Muscle of back (tissue), 13 donors: ENCODE data around the gene KRTAP10-10. TPM values are rescaled to one million over a fixed set of nuclear protein-coding genes. Genes with fewer than 3 reads are reported as not detected.
"Not testable (repeated sequence)": the region's sequence is repeated elsewhere in the genome, so short reads cannot be mapped to it uniquely, and the experiment has no call there.

Source experiments
- DNase-seq, 3 donors: peaks; one replicate each; pipeline versions ENCODE4 v3.0.0 to v3.0.0-alpha.2; 2013
- long read RNA-seq, 9 donors: transcript quantifications; one replicate each; lab custom pipeline, GENCODE V29; 2026
- polyA plus RNA-seq, 10 donors: library from polyadenylated mRNA; unstranded; fragments of 120-200 nt; gene quantifications; one replicate each; pipeline ENCODE4 v1.2.1, GENCODE V29; 2013; ENCODE audit not compliant: insufficient read length in 10 of 10

The KRTAP10-10 gene, protein sequence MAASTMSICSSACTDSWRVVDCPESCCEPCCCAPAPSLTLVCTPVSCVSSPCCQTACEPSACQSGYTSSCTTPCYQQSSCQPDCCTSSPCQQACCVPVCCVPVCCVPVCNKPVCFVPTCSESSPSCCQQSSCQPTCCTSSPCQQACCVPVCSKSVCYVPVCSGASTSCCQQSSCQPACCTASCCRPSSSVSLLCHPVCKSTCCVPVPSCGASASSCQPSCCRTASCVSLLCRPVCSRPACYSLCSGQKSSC
- polyA plus RNA-seq = not detected
- long read RNA-seq, donor 1 = 0 reads
- long read RNA-seq, donor 2 = 0 reads
- long read RNA-seq, donor 3 = 0 reads
- long read RNA-seq, donor 4 = 0 reads
- long read RNA-seq, donor 5 = 0 reads
- long read RNA-seq, donor 6 = 0 reads
- long read RNA-seq, donor 7 = 0 reads
- long read RNA-seq, donor 8 = 0 reads
- long read RNA-seq, donor 9 = 0 reads

- no peak for DNase-seq
Measured at GRCh38 chr21:44637018-44637850, at the start of gene KRTAP10-10. Gene KRTAP10-10, plus strand, starts transcription at chr21:44637356. Its CDS starts 62 bp downstream, at chr21:44637418.

DNA sequence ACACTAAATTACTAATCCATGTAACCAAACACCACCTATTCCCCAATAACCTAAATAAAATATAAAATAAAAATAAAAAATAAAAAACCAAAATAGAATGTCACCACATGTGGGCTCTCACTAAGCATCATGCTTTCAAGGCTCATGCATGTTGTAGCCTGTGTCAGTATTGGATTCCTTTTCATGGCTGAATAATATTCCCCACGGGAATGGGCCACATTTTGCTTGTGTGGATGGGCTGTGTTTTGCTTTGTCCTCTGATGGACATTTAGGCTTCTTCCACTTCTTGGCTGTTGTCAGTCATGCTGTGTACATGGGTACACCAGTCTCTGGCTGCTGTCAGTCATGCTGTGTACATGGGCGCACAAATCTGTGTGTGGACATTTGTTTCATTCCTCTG lies 48.1 kb upstream of the KRTAP10-10 start:
- no peak for DNase-seq

GRCh38 chr21:44589586-44590305 lies 47.4 kb upstream of the KRTAP10-10 start:
- no peak for DNase-seq

GRCh38 chr21:44590311-44590721 lies 46.8 kb upstream of the KRTAP10-10 start:
- DNase-seq = no peak

DNA sequence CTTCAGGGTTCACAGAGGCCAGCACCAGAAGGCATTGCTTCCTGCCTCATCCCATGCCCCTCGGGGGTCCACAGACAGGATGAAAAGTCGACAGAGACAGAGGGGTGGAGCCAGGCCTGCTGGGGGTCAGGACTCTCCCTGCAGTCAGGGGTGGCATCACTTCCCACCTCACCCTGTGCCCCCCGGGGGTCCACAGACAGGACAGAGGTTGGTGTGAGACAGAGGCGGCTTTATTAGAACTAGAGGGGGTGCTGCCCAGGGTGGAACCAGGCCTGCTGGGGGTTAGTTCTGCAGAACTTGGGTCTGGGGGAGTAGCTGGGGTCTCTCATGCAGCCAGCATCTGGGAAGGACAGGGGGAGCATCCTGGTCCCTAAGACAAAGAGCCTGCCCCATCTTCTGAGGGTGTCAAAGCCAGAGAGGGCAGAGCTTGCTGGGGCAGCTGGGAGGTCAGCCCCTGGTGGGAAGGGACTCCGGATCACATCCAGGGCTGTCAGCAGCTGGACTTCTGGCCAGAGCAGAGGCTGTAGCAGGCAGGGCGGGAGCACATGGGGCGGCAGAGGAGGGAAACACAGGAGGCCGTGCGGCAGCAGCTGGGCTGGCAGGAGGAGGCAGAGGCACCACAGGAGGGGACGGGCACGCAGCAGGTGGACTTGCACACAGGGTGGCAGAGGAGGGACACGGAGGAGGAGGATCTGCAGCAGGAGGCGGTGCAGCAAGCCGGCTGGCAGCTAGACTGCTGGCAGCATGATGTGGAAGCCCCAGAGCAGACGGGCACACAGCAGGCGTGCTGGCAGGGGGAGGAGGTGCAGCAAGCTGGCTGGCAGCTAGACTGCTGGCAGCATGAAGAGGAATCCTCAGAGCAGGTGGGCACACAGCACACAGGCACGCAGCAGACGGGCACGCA lies 46.0 kb upstream of the KRTAP10-10 start:
- not testable (repeated sequence) for DNase-seq

DNA sequence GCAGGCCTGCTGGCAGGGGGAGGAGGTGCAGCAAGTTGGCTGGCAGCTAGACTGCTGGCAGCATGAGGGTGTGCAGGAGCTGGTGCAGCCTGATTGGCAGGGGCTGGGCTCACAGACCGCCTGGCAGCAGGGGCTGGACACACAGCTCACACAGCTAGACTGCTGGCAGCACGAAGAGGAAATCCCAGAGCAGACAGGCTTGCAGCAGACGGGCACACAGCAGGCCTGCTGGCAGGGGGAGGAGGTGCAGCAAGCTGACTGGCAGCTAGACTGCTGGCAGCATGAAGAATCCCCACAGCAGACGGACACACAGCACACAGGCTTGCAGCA lies 45.4 kb upstream of the KRTAP10-10 start:
- DNase-seq = not testable (repeated sequence)

GRCh38 chr21:44592446-44593311 lies 44.5 kb upstream of the KRTAP10-10 start, which contains the start of gene KRTAP10-6:
Gene KRTAP10-6, minus strand, starts transcription at chr21:44592505. Its CDS starts 21 bp downstream, at chr21:44592484.
- DNase-seq = no peak

DNA sequence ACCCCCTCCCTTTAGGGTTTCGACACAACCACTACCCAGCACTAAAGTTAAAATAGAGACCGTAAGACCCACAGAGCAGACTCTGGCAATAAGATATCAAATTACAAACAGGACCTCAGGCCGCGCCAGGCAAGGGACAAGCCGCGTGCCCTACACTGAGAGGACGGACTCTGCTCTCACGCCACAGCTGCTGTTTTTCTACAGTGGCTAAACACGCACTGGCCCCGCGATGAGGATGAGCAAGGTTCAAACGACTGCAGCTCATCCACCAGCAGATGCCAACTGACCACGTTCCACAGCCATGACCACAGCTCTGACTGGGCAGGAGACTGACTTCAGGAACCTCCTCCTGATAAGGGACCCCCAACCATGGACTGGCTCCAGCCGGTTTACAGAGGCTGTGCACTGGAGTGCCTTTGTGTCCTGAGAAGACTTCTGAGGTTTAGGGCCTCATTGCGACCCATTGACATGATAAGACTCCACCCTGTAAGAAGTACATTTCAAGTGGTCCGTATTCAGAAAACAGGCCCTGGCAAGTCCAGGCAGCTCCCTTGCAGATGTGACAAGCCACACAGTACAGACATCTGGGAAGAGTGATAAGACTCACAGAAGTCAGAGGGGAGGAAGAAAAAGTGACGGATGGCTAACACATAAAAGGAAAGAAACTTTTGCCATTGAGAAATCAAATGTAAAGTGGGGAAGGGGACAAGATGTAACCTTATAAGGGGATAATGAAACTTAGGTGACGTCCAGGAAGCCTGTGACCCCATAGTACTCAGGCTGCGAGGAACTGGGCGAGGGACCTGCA lies 43.4 kb upstream of the KRTAP10-10 start:
- no peak for DNase-seq

GRCh38 chr21:44594406-44594916 lies 42.7 kb upstream of the KRTAP10-10 start:
- no peak for DNase-seq

DNA sequence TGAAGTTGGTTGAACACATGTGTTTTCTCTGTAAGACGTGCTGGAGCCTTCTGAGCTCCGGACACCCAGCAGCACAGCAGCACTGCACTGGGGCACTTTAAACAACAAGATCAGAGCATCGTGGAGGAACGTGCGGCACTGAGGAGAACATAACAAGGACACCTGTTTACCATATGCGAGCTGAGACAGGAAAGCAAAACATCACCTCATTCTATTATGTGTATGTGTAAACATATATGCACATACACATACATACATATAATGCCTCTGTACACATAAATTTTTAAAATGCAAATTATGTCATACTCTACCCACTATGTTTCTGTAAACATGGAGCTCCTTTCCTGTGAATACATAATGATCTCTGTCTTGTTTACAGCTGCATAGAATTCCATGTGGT lies 41.6 kb upstream of the KRTAP10-10 start:
- DNase-seq = no peak

- no peak for DNase-seq
Measured at GRCh38 chr21:44596068-44596725, 41.0 kb upstream of the KRTAP10-10 start.

- DNase-seq = no peak
Measured at GRCh38 chr21:44598061-44598460, 39.1 kb upstream of the KRTAP10-10 start.

DNA sequence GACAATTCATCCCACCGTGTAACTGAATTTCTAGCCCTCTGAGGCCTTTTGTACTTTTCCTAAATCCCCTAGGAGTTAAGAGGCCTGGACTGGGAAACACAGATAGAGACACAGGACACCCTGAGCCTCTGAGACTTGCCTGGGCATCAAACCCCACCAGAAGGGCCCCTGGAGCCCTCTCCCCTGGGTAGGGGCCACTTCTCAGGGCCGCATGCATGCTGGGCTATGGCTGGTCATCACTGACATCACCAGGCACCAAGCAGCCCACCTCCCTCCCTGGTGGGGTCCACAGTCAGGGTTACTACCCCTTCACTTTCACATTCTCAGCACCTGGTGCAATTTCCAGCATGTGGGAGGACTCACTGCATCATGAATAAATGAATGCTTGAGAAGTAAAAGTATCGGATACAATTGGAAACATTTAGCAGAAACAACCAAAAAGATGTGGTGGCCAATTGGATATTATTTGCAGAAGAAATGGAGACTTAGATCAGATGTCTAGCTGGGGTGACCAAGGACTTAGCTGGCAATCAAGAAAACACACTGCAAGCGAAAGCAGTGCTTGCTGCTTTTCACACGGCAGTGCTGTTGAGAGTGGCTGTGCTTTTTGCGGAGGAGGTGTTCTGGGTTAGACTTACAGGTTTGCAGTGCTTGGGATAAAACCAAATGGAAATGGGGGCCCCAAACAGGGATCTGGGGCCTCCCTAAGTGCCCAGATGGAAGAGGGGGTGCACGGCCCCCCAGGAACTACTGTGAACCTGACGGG lies 37.7 kb upstream of the KRTAP10-10 start:
- DNase-seq = no peak

- DNase-seq = not testable (repeated sequence)
Measured at GRCh38 chr21:44600118-44600978, 36.8 kb upstream of the KRTAP10-10 start, which contains the start of gene KRTAP10-7. Gene KRTAP10-7, plus strand, starts transcription at chr21:44600597. Its CDS starts 25 bp downstream, at chr21:44600622.

- DNase-seq = not testable (repeated sequence)
Measured at GRCh38 chr21:44601091-44601490, 36.1 kb upstream of the KRTAP10-10 start.
